Upper lobe of left lung (tissue), 4 donors: ENCODE measurements around the gene OSBPL5.

ENCODE experiments used
- EP300 ChIP-seq, 4 donors: sonication (generic); formaldehyde crosslinking; IDR thresholded peaks; one replicate each; pipeline ENCODE4 v1.5.1; 2017; ENCODE audit warnings: antibody characterized with exemption in 4 of 4, control low read depth in 2 of 4
- POLR2A ChIP-seq, 4 donors: fragments of 450-650 bp; IDR thresholded peaks; one replicate each; pipeline ENCODE4 v1.5.1; 2016 to 2017; ENCODE audit warnings: antibody characterized with exemption in 4 of 4, mild to moderate bottlenecking in 2 of 4
- POLR2AphosphoS5 ChIP-seq, 2 donors: sonication (generic); formaldehyde crosslinking; IDR thresholded peaks; one replicate each; pipeline ENCODE4 v1.5.1; 2017; ENCODE audit warnings: antibody characterized with exemption in 2 of 2
- TF ChIP-seq, protein P1 (sequence below), 6 experiments: fragments of 450-650 bp in 4 of 6; fragments of 200-600 bp in 2 of 6; sonication (generic) in 2 of 6; IDR thresholded peaks; one replicate each; pipeline ENCODE4 v1.5.1; 2016 to 2019; ENCODE audit warnings: antibody characterized with exemption in 6 of 6

DNA sequence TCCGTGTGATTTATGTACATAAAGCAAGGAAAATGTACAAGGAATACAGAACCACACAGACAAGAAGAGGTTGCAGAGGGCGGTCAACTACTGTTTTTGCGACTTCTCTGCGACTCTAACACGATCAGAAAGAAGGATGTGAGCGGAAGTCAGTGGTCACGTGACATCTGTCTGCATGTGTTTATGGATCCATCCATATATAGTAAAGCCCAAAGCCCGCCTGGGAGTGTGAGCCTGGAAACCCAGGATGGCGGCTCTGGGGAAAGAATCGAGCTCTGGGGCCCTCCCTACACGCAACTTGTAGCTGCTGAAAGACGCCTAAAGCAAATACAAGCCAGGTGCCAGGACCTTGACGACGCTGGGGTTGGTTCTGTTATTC lies 8.8 kb downstream of the OSBPL5 start:
- TF ChIP-seq POLR2A (IDR thresholded peaks at IDR 0.05), result no peak
- TF ChIP-seq EP300 (IDR thresholded peaks at IDR 0.05), result no peak
- TF ChIP-seq, protein P1, sequence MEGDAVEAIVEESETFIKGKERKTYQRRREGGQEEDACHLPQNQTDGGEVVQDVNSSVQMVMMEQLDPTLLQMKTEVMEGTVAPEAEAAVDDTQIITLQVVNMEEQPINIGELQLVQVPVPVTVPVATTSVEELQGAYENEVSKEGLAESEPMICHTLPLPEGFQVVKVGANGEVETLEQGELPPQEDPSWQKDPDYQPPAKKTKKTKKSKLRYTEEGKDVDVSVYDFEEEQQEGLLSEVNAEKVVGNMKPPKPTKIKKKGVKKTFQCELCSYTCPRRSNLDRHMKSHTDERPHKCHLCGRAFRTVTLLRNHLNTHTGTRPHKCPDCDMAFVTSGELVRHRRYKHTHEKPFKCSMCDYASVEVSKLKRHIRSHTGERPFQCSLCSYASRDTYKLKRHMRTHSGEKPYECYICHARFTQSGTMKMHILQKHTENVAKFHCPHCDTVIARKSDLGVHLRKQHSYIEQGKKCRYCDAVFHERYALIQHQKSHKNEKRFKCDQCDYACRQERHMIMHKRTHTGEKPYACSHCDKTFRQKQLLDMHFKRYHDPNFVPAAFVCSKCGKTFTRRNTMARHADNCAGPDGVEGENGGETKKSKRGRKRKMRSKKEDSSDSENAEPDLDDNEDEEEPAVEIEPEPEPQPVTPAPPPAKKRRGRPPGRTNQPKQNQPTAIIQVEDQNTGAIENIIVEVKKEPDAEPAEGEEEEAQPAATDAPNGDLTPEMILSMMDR (IDR thresholded peaks at IDR 0.05), result no peak
- TF ChIP-seq POLR2AphosphoS5 (IDR thresholded peaks at IDR 0.05), result no peak
